AG10803 (cell line): ENCODE measurements around the gene CTCF.
"Not testable (repeated sequence)": the region's sequence is repeated elsewhere in the genome, so short reads cannot be mapped to it uniquely, and the experiment has no call there.

ENCODE experiments used
- DNase-seq: peaks from one replicate; pipeline ENCODE4 v3.0.0; 2010; ENCODE audit warnings: low read depth
- H3K4me3 ChIP-seq: 2 replicates; pipeline ENCODE4 v1.5.1; 2011; ENCODE audit warnings: mild to moderate bottlenecking, low read length, control low read depth
- CTCF ChIP-seq: conservative IDR thresholded peaks from 2 replicates; pipeline ENCODE4 v1.5.1; 2011; ENCODE audit warnings: mild to moderate bottlenecking, low read length, control low read depth, inconsistent platforms

CTCF gene, protein sequence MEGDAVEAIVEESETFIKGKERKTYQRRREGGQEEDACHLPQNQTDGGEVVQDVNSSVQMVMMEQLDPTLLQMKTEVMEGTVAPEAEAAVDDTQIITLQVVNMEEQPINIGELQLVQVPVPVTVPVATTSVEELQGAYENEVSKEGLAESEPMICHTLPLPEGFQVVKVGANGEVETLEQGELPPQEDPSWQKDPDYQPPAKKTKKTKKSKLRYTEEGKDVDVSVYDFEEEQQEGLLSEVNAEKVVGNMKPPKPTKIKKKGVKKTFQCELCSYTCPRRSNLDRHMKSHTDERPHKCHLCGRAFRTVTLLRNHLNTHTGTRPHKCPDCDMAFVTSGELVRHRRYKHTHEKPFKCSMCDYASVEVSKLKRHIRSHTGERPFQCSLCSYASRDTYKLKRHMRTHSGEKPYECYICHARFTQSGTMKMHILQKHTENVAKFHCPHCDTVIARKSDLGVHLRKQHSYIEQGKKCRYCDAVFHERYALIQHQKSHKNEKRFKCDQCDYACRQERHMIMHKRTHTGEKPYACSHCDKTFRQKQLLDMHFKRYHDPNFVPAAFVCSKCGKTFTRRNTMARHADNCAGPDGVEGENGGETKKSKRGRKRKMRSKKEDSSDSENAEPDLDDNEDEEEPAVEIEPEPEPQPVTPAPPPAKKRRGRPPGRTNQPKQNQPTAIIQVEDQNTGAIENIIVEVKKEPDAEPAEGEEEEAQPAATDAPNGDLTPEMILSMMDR

DNA sequence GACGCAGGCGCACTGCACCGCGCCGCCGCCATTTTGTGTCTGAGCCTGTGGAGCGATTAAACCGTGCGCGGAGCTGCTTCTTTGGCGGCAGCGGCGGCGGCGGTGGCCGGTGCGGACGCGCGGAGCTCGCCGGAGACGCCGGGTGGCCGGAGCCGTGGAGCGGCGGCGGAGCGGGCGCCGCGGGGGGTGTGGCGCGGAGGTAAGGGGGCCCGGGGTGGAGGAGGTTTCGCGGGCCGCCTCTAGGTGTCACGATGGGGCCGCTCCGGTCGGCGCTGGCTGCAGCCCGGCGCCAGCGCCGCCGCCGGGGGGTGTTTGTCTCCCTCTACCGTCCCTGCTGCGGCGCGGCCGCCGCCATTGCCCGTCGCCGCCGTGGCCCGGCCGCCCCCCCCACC lies at the start of gene CTCF:
TSS of gene CTCF (plus strand) at position 1 of the 392 bp plus-strand sequence. CDS start 48,307 bp downstream, outside the sequence.
- peak; percentile 31 for TF ChIP-seq CTCF
- peak; percentile 84 for DNase-seq

DNA sequence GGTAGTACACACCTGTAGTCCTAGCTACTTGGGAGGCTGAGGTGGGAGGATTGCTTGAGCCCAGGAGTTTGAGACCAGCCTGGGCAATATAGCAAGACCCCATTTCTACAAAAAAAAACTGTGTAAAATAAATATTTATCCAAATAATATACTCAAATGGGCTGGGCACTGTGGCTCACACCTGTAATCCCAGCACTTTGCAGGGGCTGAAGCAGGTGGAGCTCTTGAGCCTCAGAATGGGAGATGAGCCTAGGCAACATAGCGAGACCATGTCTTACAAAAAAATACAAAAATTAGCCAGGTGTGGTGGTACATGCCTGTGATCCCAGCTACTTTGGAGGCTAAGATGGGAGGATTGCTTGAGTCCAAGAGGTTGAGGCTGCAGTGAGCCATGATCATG lies 48.4 kb upstream of the CTCF start:
- not testable (repeated sequence) for DNase-seq, H3K4me3 ChIP-seq

More for the DNA sequence above, at the start of gene CTCF:
- peak within 1 kb of the TSS; percentile 75 for H3K4me3 ChIP-seq

DNA sequence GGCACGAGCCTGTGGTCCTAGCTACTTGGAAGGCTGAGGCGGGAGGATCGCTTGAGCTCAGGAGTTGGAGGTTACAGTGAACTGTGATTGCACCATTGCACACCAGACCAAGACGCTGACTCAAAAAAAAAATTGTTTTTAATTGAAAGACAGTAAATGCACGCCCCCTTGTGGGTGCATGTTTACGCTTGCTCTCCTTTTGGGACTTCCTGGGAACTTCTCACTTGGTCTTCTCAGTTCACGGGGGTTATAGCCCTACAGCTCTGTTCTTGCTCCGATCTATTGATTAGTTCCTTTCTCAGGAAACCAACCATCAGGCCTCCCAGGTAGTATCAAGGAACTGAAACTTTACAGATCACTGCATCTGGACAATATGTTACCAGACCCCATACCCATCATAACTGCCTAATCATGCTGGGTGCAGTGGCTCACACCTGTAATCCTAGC lies 47.9 kb upstream of the CTCF start:
- TF ChIP-seq CTCF, result peak; percentile 75
- no peak overlapping the region for H3K4me3 ChIP-seq
- peak; percentile 85 for DNase-seq

DNA sequence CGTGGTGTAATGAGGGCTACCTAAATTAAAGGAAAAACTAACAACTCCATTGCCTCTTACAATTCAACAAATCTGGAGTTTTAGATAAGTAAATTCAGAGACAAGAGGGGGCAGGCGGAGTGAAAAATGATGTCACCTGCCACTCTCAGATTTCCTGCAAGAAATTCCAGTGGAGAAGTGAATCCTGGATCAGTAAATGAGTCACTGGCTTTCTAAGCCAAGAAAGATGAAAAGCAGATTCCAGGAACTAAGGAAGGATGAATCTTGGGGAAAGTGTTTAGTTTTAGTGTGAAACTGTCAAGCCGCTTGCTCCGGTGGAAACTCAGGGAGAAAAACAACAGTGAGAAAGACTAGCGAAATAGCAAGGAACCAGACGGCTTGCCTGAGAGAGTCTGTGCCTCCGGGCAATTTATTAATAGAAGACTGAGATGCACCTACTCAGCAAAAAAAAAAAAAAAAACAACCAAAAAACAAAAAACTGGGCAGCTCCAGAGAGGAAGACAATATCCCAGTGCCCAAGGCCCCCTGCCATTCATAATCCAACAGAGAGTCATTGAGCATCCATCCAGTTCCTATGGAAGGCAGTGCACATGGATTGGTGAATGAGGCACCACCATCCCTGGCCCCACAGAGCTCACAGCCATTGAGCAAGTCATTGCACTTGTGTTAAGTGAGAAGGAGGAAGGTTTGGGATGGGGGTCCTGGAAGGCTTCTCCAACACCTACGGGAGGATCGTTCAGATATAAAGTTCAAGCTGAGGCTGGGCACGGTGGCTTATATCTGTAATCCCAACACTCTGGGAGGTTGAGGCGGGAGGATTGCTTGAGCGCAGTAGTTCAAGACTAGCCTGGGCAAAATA lies 45.8 kb upstream of the CTCF start:
- TF ChIP-seq CTCF, result no peak
- no peak overlapping the region for H3K4me3 ChIP-seq
- DNase-seq, result peak; percentile 57

DNA sequence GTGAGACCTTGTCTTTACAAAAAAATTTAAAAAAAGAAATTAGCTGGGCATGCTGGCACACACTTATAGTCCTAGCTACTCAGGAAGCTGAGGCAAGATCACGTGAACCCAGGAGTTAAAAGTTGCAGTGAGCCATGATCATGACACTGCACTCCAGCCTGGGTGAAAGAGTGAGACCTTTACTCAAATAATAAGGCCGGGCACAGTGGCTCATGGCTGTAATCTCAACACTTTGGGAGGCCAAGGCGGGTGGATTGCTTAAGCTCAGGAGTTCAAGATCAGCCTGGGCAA lies 45.2 kb upstream of the CTCF start:
- no peak overlapping the region for H3K4me3 ChIP-seq
- no peak for TF ChIP-seq CTCF
- no peak for DNase-seq

DNA sequence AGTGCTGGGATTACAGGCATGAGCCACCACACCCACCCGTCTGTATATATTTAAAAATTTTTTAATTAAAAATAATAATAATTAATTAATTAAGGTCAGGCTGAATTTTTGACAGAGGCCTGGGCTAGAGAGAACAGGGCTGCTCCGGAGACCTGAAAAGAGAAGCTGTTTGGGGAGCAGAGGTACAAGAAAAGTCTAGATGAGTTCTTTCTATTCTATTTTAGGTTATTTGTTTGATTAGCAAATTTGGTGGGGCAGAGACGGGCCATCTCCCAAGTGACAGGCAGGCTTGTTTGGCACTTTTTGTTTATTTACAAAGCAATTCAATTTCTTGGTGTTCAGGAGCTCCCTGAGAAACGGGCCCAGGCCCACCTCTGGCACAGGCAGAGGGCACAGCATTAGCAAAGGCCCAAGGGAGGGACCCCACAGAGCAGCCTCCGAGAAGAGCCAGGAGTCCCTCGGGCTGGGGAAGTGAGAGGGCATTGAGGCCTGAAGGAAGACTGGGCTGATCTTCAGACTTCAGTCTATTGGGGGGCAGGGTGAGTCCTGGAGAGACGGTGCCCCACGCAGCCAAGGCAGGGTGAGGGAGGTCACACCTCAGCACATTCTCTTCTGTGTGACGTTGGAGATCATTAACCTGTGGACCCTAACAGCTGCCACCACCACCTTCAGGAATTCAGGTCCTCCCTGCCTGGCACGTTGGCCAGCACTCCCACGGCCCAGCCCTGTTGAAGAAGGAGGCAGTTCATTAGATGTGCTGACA lies 44.5 kb upstream of the CTCF start:
- no peak overlapping the region for H3K4me3 ChIP-seq
- no peak for TF ChIP-seq CTCF
- no peak for DNase-seq

DNA sequence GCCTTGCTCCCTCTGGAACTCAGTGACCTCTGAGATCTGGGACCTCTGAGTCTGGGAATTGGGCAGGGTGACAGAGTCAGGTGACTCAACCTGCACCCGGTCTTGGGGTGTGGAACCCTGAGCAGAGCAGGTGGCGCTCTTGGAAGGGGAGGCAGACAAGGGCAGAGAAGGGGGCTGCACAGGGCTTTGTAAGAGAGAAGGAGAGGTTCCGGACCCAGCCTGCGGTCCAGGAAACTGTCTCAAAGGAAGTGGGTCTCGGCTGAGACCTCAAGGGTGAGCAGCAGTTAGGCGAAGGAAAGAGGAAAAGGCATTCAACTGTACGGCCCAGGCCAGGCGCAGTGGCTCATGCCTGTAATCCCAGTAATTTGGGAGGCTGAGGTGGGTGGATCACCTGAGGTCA lies 43.6 kb upstream of the CTCF start:
- TF ChIP-seq CTCF, result no peak
- no peak for DNase-seq
- H3K4me3 ChIP-seq, result no peak overlapping the region
